GM23338 (cell line): ENCODE data around the gene ADAMTS5. TPM values are rescaled to one million over a fixed set of nuclear protein-coding genes. Genes with fewer than 3 reads are reported as not detected.

ENCODE experiments used
- ATAC-seq: fragments of 200-7000 bp; cut with Tn5 transposase; 3 replicates; pipeline ENCODE4 v1.9.1; 2020
- DNase-seq: peaks from one replicate; pipeline ENCODE4 v3.0.0-alpha.2; 2015; ENCODE audit warnings: low spot score
- H2AFZ ChIP-seq: fragments of 200-600 bp; sonication (generic); 2 replicates; pipeline ENCODE4 v1.8.0; 2016; ENCODE audit warnings: antibody characterized with exemption, mild to moderate bottlenecking, moderate library complexity
- H3F3A ChIP-seq: fragments of 200-600 bp; sonication (generic); replicated peaks from 2 replicates; pipeline ENCODE4 v1.8.0; 2017; ENCODE audit warnings: antibody characterized with exemption, mixed run types, low read depth
- H3K27ac ChIP-seq: fragments of 200-600 bp; sonication (generic); 2 replicates; pipeline ENCODE4 v1.6.1; 2016; ENCODE audit warnings: low read depth
- H3K27me3 ChIP-seq: fragments of 200-600 bp; sonication (generic); 2 replicates; pipeline ENCODE4 v1.8.0; 2016; ENCODE audit warnings: mild to moderate bottlenecking, mixed run types, moderate library complexity; ENCODE audit not compliant: insufficient read depth
- H3K36me3 ChIP-seq: fragments of 200-600 bp; sonication (generic); 2 replicates; pipeline ENCODE4 v1.8.0; 2016; ENCODE audit warnings: mild to moderate bottlenecking; ENCODE audit not compliant: insufficient read depth
- H3K4me1 ChIP-seq: fragments of 200-600 bp; sonication (generic); 2 replicates; pipeline ENCODE4 v1.8.0; 2016; ENCODE audit warnings: mild to moderate bottlenecking, moderate library complexity; ENCODE audit not compliant: insufficient read depth
- H3K4me2 ChIP-seq: fragments of 200-600 bp; sonication (generic); 2 replicates; pipeline ENCODE4 v1.7.1; 2017; ENCODE audit warnings: mixed run types
- H3K4me3 ChIP-seq: fragments of 200-600 bp; sonication (generic); 2 replicates; pipeline ENCODE4 v1.6.1; 2016; ENCODE audit warnings: mixed run types
- H3K79me2 ChIP-seq: fragments of 200-600 bp; sonication (generic); replicated peaks from 2 replicates; pipeline ENCODE4 v1.8.0; 2017; ENCODE audit warnings: mild to moderate bottlenecking; ENCODE audit not compliant: insufficient read depth
- H3K9me2 ChIP-seq: fragments of 200-600 bp; sonication (generic); 2 replicates; pipeline ENCODE4 v1.8.0; 2017; ENCODE audit not compliant: insufficient read depth
- H4K20me1 ChIP-seq: fragments of 200-600 bp; sonication (generic); replicated peaks from 2 replicates; pipeline ENCODE4 v1.8.0; 2017; ENCODE audit warnings: mild to moderate bottlenecking; ENCODE audit not compliant: insufficient read depth
- H3K27ac Mint-ChIP-seq: 2 replicates; pipeline ENCODE4 v1.8.0; 2020; ENCODE audit warnings: inconsistent platforms, mild to moderate bottlenecking, moderate library complexity, mixed read lengths
- H3K27me3 Mint-ChIP-seq: 3 replicates; pipeline ENCODE4 v1.8.0; 2022; ENCODE audit warnings: low read depth, mild to moderate bottlenecking, moderate library complexity, mixed read lengths, inconsistent platforms; ENCODE audit not compliant: insufficient read depth, poor library complexity
- H3K36me3 Mint-ChIP-seq: 3 replicates; pipeline ENCODE4 v1.8.0; 2021; ENCODE audit warnings: low read depth, mild to moderate bottlenecking, inconsistent platforms, moderate library complexity, mixed read lengths
- H3K4me1 Mint-ChIP-seq: 3 replicates; pipeline ENCODE4 v1.8.0; 2020; ENCODE audit warnings: mild to moderate bottlenecking, inconsistent platforms, mixed read lengths
- H3K4me3 Mint-ChIP-seq: 3 replicates; pipeline ENCODE4 v1.8.0; 2021; ENCODE audit warnings: moderate library complexity, mild to moderate bottlenecking, inconsistent platforms, mixed read lengths
- H3K9me3 Mint-ChIP-seq: 3 replicates; pipeline ENCODE4 v1.8.0; 2020; ENCODE audit warnings: moderate library complexity, mild to moderate bottlenecking, inconsistent platforms, mixed read lengths
- CREB1 ChIP-seq: fragments of 250-450 bp; sonication (Bioruptor Pico); IDR thresholded peaks from 2 replicates; pipeline ENCODE4 v1.5.0; 2020; ENCODE audit warnings: low read depth, mild to moderate bottlenecking, moderate library complexity
- CTCF ChIP-seq, 2 experiments: fragments of 200-600 bp in 1 of 2; sonication (generic) in 1 of 2; conservative IDR thresholded peaks; 2 replicates each; pipeline versions ENCODE4 v1.5.1 to v1.6.1; 2016 to 2017; ENCODE audit warnings: antibody characterized with exemption in 2 of 2, low read depth in 2 of 2, mild to moderate bottlenecking in 2 of 2, moderate library complexity in 1 of 2
- ETS1 ChIP-seq: IDR thresholded peaks from 2 replicates; pipeline ENCODE4 v1.6.1; 2016; ENCODE audit warnings: antibody characterized with exemption
- EZH2 ChIP-seq: fragments of 200-600 bp; sonication (generic); IDR thresholded peaks from one replicate; pipeline ENCODE4 v1.8.0; 2017; ENCODE audit warnings: antibody characterized with exemption, mild to moderate bottlenecking, low read depth; ENCODE audit not compliant: unreplicated experiment
- EZH2phosphoT487 ChIP-seq: fragments of 200-600 bp; sonication (generic); IDR thresholded peaks from one replicate; pipeline ENCODE4 v1.8.1; 2018; ENCODE audit warnings: antibody characterized with exemption; ENCODE audit not compliant: unreplicated experiment
- JUNB ChIP-seq: IDR thresholded peaks from one replicate; pipeline ENCODE4 v1.6.1; 2016; ENCODE audit warnings: antibody characterized with exemption; ENCODE audit not compliant: unreplicated experiment
- NANOG ChIP-seq: IDR thresholded peaks from 2 replicates; pipeline ENCODE4 v1.6.1; 2016; ENCODE audit warnings: antibody characterized with exemption, borderline replicate concordance
- POLR2AphosphoS5 ChIP-seq: IDR thresholded peaks from 2 replicates; pipeline ENCODE4 v1.6.1; 2016; ENCODE audit warnings: antibody characterized with exemption, low read depth
- STAT1 ChIP-seq: IDR thresholded peaks from one replicate; pipeline ENCODE4 v1.6.1; 2016; ENCODE audit warnings: antibody characterized with exemption; ENCODE audit not compliant: unreplicated experiment
- ZNF114 ChIP-seq: fragments of 250-450 bp; sonication (Bioruptor Pico); IDR thresholded peaks from 2 replicates; pipeline ENCODE4 v1.5.0; 2020; ENCODE audit warnings: mild to moderate bottlenecking, moderate library complexity
- ZNF331 ChIP-seq: fragments of 250-450 bp; sonication (Bioruptor Pico); IDR thresholded peaks from 2 replicates; pipeline ENCODE4 v1.5.0; 2020; ENCODE audit warnings: low read depth, mild to moderate bottlenecking, moderate library complexity
- ZNF462 ChIP-seq: fragments of 250-450 bp; sonication (Bioruptor Pico); IDR thresholded peaks from 2 replicates; pipeline ENCODE4 v1.5.0; 2020; ENCODE audit warnings: mild to moderate bottlenecking, moderate library complexity
- polyA plus RNA-seq: library from polyadenylated mRNA; unstranded; fragments of >200 nt; fragmentation: Nextera tagmentation; extraction: Ambion mirVana; gene quantifications from 2 replicates; pipeline ENCODE4 v1.2.1, GENCODE V29; 2016
- total RNA-seq: library from RNA; depleted of rRNA; stranded (reverse); fragments of >200 nt; shearing (Covaris generic); gene quantifications from 2 replicates; pipeline ENCODE4 v1.2.3, GENCODE V29; 2014
- TF ChIP-seq, protein P1 (sequence below): IDR thresholded peaks from one replicate; pipeline ENCODE4 v1.6.1; 2018; ENCODE audit warnings: antibody characterized with exemption; ENCODE audit not compliant: unreplicated experiment

The ADAMTS5 gene
- total and polyA plus RNA-seq, 2 experiments from 2014 or later = 0.21 to 0.32 TPM

DNA sequence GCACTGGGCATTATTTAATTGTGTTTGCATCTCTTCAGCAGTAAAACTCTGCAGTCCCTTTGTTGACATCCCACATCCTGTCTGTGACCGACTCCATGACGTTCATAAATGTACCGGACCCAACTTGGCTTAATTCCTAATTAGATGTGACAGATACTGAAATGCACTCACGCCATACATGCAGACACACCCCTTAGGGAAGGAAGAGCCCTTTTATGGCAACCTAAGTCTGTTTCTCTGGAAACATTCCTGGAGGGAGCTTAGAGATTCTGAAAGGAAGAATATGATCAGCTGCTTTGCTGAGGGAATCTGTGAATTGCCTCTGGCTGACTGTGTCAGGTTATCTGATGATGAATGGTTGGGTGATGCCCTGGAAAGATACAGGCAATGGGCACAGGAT, 33.4 kb downstream of the ADAMTS5 start:
- no peak for ATAC-seq
- Histone ChIP-seq H3K27ac (no peak overlapping the region), H3K27me3 (no peaks in the 10 kb centered on the region), H3K4me1 (no peaks in the 10 kb centered on the region), H2AFZ (no peak overlapping the region), H3K9me2 (no peaks in the 10 kb centered on the region), H3K4me2 (no peak overlapping the region), H3F3A (no peaks in the 10 kb centered on the region), H3K36me3 (no peaks in the 10 kb centered on the region), H3K79me2 (no peaks in the 10 kb centered on the region), H3K4me3 (no peak overlapping the region), H4K20me1 (no peaks in the 10 kb centered on the region)
- H3K4me1 Mint-ChIP-seq = no peaks in the 10 kb centered on the region
- H3K27ac Mint-ChIP-seq = no peak overlapping the region
- no peaks in the 10 kb centered on the region for H3K36me3 Mint-ChIP-seq
- no peak for DNase-seq
- no peaks in the 10 kb centered on the region for H3K9me3 Mint-ChIP-seq
- no peak overlapping the region for H3K4me3 Mint-ChIP-seq
- H3K27me3 Mint-ChIP-seq = no peaks in the 10 kb centered on the region
- no peak for TF ChIP-seq STAT1
- no peak for TF ChIP-seq CREB1 (CRISPR knock-in tag)
- no peak for TF ChIP-seq NANOG
- no peak for TF ChIP-seq ZNF462 (CRISPR knock-in tag)
- TF ChIP-seq ZNF331 (CRISPR knock-in tag) = no peak
- no peak for TF ChIP-seq JUNB
- no peak for TF ChIP-seq ZNF114 (CRISPR knock-in tag)
- TF ChIP-seq, protein P1, sequence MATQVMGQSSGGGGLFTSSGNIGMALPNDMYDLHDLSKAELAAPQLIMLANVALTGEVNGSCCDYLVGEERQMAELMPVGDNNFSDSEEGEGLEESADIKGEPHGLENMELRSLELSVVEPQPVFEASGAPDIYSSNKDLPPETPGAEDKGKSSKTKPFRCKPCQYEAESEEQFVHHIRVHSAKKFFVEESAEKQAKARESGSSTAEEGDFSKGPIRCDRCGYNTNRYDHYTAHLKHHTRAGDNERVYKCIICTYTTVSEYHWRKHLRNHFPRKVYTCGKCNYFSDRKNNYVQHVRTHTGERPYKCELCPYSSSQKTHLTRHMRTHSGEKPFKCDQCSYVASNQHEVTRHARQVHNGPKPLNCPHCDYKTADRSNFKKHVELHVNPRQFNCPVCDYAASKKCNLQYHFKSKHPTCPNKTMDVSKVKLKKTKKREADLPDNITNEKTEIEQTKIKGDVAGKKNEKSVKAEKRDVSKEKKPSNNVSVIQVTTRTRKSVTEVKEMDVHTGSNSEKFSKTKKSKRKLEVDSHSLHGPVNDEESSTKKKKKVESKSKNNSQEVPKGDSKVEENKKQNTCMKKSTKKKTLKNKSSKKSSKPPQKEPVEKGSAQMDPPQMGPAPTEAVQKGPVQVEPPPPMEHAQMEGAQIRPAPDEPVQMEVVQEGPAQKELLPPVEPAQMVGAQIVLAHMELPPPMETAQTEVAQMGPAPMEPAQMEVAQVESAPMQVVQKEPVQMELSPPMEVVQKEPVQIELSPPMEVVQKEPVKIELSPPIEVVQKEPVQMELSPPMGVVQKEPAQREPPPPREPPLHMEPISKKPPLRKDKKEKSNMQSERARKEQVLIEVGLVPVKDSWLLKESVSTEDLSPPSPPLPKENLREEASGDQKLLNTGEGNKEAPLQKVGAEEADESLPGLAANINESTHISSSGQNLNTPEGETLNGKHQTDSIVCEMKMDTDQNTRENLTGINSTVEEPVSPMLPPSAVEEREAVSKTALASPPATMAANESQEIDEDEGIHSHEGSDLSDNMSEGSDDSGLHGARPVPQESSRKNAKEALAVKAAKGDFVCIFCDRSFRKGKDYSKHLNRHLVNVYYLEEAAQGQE = no peak
- no peak for TF ChIP-seq ETS1
- no peak for TF ChIP-seq CTCF (conservative IDR thresholded peaks at IDR 0.05; ENCODE audit: low read depth in 2 of 2)
- no peak for TF ChIP-seq POLR2AphosphoS5
- TF ChIP-seq EZH2 = no peak
- no peak for TF ChIP-seq EZH2phosphoT487
